ENCODE measurements around the gene PRKN. TPM values are rescaled to one million over a fixed set of nuclear protein-coding genes. Genes with fewer than 3 reads are reported as not detected.

PRKN gene
- total RNA-seq, 4 donors from 2014 or later = 4.4 to 669 (median 10.5) TPM

- no peaks in the 10 kb centered on the region for H3K9me3 ChIP-seq
- no peak for DNase-seq
- no peak overlapping the region for H3K27ac ChIP-seq
- H3K36me3 ChIP-seq = no peaks in the 10 kb centered on the region
- TF ChIP-seq POLR2A (IDR thresholded peaks at IDR 0.05) = no peak
- TF ChIP-seq CTCF (IDR thresholded peaks at IDR 0.05) = no peak
- no peak overlapping the region for H3K4me3 ChIP-seq
- peaks cover 0 to 3% (median 0%) of the 10 kb centered on the region in 4 donors for H3K4me1 ChIP-seq
- H3K27me3 ChIP-seq = no peaks in the 10 kb centered on the region
These were observed 1297.6 kb downstream of the PRKN start for GRCh38 chr6:161429921-161430490.

- Histone ChIP-seq H3K4me1 (no peaks in the 10 kb centered on the region), H3K27ac (no peak overlapping the region), H3K9me3 (no peaks in the 10 kb centered on the region), H3K4me3 (no peak overlapping the region), H3K27me3 (no peaks in the 10 kb centered on the region), H3K36me3 (no peaks in the 10 kb centered on the region)
- no peak for DNase-seq
- TF ChIP-seq POLR2A (IDR thresholded peaks at IDR 0.05) = no peak
- TF ChIP-seq CTCF (IDR thresholded peaks at IDR 0.05) = no peak
These were observed 1303.1 kb downstream of the PRKN start for GRCh38 chr6:161424421-161424820.

GRCh38 chr6:161422710-161423680 is 1304.6 kb downstream of the PRKN start:
- DNase-seq = no peak
- no peaks in the 10 kb centered on the region for H3K27me3 ChIP-seq
- no peaks in the 10 kb centered on the region for H3K9me3 ChIP-seq
- H3K36me3 ChIP-seq = no peaks in the 10 kb centered on the region
- no peak for TF ChIP-seq CTCF (IDR thresholded peaks at IDR 0.05)
- TF ChIP-seq POLR2A (IDR thresholded peaks at IDR 0.05) = no peak
- H3K27ac ChIP-seq = no peak overlapping the region
- no peaks in the 10 kb centered on the region for H3K4me1 ChIP-seq
- no peak overlapping the region for H3K4me3 ChIP-seq

GRCh38 chr6:161418463-161418945 is 1309.1 kb downstream of the PRKN start:
- H3K27ac ChIP-seq = no peak overlapping the region
- no peaks in the 10 kb centered on the region for H3K9me3 ChIP-seq
- no peak for DNase-seq
- TF ChIP-seq POLR2A (IDR thresholded peaks at IDR 0.05) = no peak
- TF ChIP-seq CTCF (IDR thresholded peaks at IDR 0.05) = peak; percentile 16 to 70 (median 63)
- H3K4me3 ChIP-seq = no peak overlapping the region
- no peaks in the 10 kb centered on the region for H3K36me3 ChIP-seq
- H3K4me1 ChIP-seq = no peaks in the 10 kb centered on the region
- no peaks in the 10 kb centered on the region for H3K27me3 ChIP-seq

- H3K36me3 ChIP-seq = no peaks in the 10 kb centered on the region
- no peak overlapping the region for H3K27ac ChIP-seq
- no peak for TF ChIP-seq POLR2A (IDR thresholded peaks at IDR 0.05)
- TF ChIP-seq CTCF (IDR thresholded peaks at IDR 0.05) = no peak
- H3K27me3 ChIP-seq = no peaks in the 10 kb centered on the region
- no peak overlapping the region for H3K4me3 ChIP-seq
- no peak for DNase-seq
- H3K4me1 ChIP-seq = no peaks in the 10 kb centered on the region
- H3K9me3 ChIP-seq = no peaks in the 10 kb centered on the region
These were observed 1309.7 kb downstream of the PRKN start for GRCh38 chr6:161417717-161418462.
